CD4-positive, alpha-beta T cell (primary cell): ENCODE measurements around the gene MPZL2. TPM values are rescaled to one million over a fixed set of nuclear protein-coding genes. Genes with fewer than 3 reads are reported as not detected.

Source experiments
- ATAC-seq: fragments of 200-7000 bp; cut with Tn5 transposase; one replicate; pipeline ENCODE4 v1.10.0; 2022; ENCODE audit warnings: mild to moderate bottlenecking; ENCODE audit not compliant: poor library complexity
- CTCF ChIA-PET: fragments of 350-600 bp; sonication (Branson Sonifier 250); formaldehyde crosslinking; loops from one replicate; lab custom pipeline; 2021; ENCODE audit warnings: antibody characterized with exemption, inconsistent platforms; lab: Charles Lee
- POLR2A ChIA-PET: fragments of 350-600 bp; sonication (Branson Sonifier 250); formaldehyde crosslinking; loops from one replicate; lab custom pipeline; 2021; ENCODE audit warnings: antibody characterized with exemption, inconsistent platforms; lab: Charles Lee
- DNase-seq, 14 experiments: peaks; one replicate each; pipeline ENCODE4 v3.0.0-alpha.2; 2013 to 2020; ENCODE audit warnings: mixed read lengths in 2 of 14
- H3K27ac ChIP-seq, 2 donors: one replicate each; pipeline versions ENCODE4 v1.5.1 to v1.7.0; 2013; ENCODE audit warnings: low read length in 2 of 2, low read depth in 1 of 2, mild to moderate bottlenecking in 1 of 2
- H3K27me3 ChIP-seq, 2 experiments: 1 replicate in 1 of 2; 2 replicates in 1 of 2; pipeline versions ENCODE4 v1.6.1 to v1.7.0; 2013; ENCODE audit warnings: low read length in 2 of 2, control low read depth in 1 of 2, mild to moderate bottlenecking in 1 of 2, moderate library complexity in 1 of 2; ENCODE audit not compliant: insufficient read depth in 2 of 2, control insufficient read depth in 1 of 2
- H3K36me3 ChIP-seq: one replicate; pipeline ENCODE4 v1.6.1; 2013; ENCODE audit warnings: low read length, control low read depth; ENCODE audit not compliant: insufficient read depth
- H3K4me1 ChIP-seq: one replicate; pipeline ENCODE4 v1.6.1; 2013; ENCODE audit warnings: low read length, control low read depth; ENCODE audit not compliant: insufficient read depth
- H3K4me3 ChIP-seq: one replicate; pipeline ENCODE4 v1.5.1; 2013; ENCODE audit warnings: mild to moderate bottlenecking, low read length, moderate library complexity
- H3K9me3 ChIP-seq, 2 experiments: 1 replicate in 1 of 2; 2 replicates in 1 of 2; pipeline versions ENCODE4 v1.6.1 to v1.7.0; 2013; ENCODE audit warnings: low read length in 2 of 2, mild to moderate bottlenecking in 2 of 2, control low read depth in 1 of 2, moderate library complexity in 1 of 2; ENCODE audit not compliant: control insufficient read depth in 1 of 2, insufficient read depth in 1 of 2
- H3K27ac Mint-ChIP-seq: one replicate; pipeline ENCODE4 v1.8.0; 2020; ENCODE audit warnings: mixed read lengths
- H3K27me3 Mint-ChIP-seq: one replicate; pipeline ENCODE4 v1.8.0; 2021; ENCODE audit warnings: mixed read lengths
- H3K36me3 Mint-ChIP-seq: one replicate; pipeline ENCODE4 v1.8.0; 2021; ENCODE audit warnings: low read depth, mixed read lengths
- H3K4me1 Mint-ChIP-seq: one replicate; pipeline ENCODE4 v1.8.0; 2021; ENCODE audit warnings: low read depth, mixed read lengths
- H3K4me3 Mint-ChIP-seq: one replicate; pipeline ENCODE4 v1.8.0; 2020; ENCODE audit warnings: mild to moderate bottlenecking, mixed read lengths
- H3K9me3 Mint-ChIP-seq: one replicate; pipeline ENCODE4 v1.8.0; 2020; ENCODE audit warnings: mixed read lengths
- intact Hi-C, 2 experiments: fragments of 100-400 bp; cut with DNase I in 1 of 2; cut with micrococcal nuclease in 1 of 2; formaldehyde crosslinking; loops; one replicate each; pipeline versions ENCODE4 v1.15.1 to v1.9.0; 2023 to 2025; cut with DNase I, micrococcal nuclease
- total RNA-seq, 174 experiments: library from RNA in 2 of 174; stranded (reverse) in 2 of 174; gene quantifications; one replicate each; pipeline ENCODE4 v1.2.3 and lab custom pipeline; 2021 to 2026
- TF ChIP-seq, protein P1 (sequence below): fragments of 200-600 bp; IDR thresholded peaks from one replicate; pipeline ENCODE4 v1.8.0; 2022; ENCODE audit warnings: antibody characterized with exemption, mild to moderate bottlenecking

Gene MPZL2
- total RNA-seq, 2 experiments from 2014 or later = 0.95 to 1.8 TPM

DNA sequence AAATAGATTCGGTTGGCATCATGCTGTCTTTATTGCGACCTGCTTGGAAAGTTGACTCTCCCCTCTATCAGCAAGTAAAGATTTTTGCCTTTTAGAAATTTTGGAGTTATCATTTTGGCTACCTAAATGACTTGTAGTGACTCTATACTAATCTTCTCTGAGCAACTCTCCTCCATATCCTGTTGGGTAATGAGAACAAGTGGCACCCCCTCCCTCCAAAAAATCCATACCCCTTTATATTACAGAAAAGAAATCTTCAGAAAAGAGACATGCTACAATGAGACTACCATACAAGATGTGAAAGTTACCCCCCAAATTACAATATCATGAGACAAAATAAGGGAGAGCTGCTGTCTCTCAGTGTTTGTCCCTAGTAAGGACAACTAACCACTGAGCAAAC, 40.5 kb downstream of the MPZL2 start:
- POLR2A ChIA-PET = interaction anchor here (1.2 to 4.2 kb wide), 17 partner anchors 9 to 212 kb away, joined by 3 to 78 read pairs (median 9); partner anchors contain the start of genes CD3D, CD3E, CD3G and KMT2A
- no peak for ATAC-seq

DNA sequence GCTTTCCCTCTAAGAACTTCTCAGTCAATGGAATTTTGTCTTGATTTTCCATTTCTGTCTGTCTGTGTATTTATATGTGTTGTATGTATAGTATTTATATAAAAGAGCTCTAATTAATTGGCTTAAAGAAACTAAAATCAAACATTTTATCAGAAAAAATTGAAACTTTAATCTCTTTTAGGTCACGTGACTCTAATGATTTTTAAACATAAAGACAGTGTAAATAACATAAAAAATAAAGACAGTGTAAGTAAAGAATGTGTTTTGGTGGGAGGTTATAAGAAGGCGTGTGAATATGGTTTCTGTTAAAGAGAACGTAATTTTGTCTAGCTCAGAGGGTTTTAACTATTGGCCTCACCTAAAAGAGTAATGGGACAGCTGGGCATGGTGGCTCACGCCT, 41.7 kb downstream of the MPZL2 start:
- Mint-ChIP-seq H3K9me3 (no peaks in the 10 kb centered on the region), H3K36me3 (peaks cover 8% of the 10 kb centered on the region), H3K4me1 (peaks cover 82% of the 10 kb centered on the region), H3K27me3 (no peaks in the 10 kb centered on the region), H3K27ac (no peak overlapping the region), H3K4me3 (peak overlapping the region; percentile 81)
- POLR2A ChIA-PET = interaction anchor here (1.2 to 1.6 kb wide), 2 partner anchors 17 to 25 kb away, joined by 3 to 5 read pairs; no protein-coding TSS in a partner anchor
- intact Hi-C loops = loop anchor here in 1 of 2 experiments (5.0 kb wide), 1 partner anchor 35 kb away; no protein-coding TSS in a partner anchor
- Histone ChIP-seq H3K4me3 (peak overlapping the region; percentile 54), H3K4me1 (peaks cover 78% of the 10 kb centered on the region), H3K9me3 (no peaks in the 10 kb centered on the region), H3K27ac (peak overlapping the region; percentile 20 to 84), H3K27me3 (no peaks in the 10 kb centered on the region), H3K36me3 (peaks cover 11% of the 10 kb centered on the region)
- TF ChIP-seq, protein P1, sequence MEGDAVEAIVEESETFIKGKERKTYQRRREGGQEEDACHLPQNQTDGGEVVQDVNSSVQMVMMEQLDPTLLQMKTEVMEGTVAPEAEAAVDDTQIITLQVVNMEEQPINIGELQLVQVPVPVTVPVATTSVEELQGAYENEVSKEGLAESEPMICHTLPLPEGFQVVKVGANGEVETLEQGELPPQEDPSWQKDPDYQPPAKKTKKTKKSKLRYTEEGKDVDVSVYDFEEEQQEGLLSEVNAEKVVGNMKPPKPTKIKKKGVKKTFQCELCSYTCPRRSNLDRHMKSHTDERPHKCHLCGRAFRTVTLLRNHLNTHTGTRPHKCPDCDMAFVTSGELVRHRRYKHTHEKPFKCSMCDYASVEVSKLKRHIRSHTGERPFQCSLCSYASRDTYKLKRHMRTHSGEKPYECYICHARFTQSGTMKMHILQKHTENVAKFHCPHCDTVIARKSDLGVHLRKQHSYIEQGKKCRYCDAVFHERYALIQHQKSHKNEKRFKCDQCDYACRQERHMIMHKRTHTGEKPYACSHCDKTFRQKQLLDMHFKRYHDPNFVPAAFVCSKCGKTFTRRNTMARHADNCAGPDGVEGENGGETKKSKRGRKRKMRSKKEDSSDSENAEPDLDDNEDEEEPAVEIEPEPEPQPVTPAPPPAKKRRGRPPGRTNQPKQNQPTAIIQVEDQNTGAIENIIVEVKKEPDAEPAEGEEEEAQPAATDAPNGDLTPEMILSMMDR = no peak
- CTCF ChIA-PET = interaction anchor here (0.8 to 5.1 kb wide), 3 partner anchors 12 to 24 kb away, joined by 4 to 24 read pairs (median 6); no protein-coding TSS in a partner anchor
- ATAC-seq (no peak), DNase-seq (no peak)

More for the DNA sequence above, 40.5 kb downstream of the MPZL2 start:
- Histone ChIP-seq H3K4me1 (peaks cover 73% of the 10 kb centered on the region), H3K27ac (peak overlapping the region; percentile 54 to 84), H3K36me3 (peaks cover 11% of the 10 kb centered on the region), H3K9me3 (no peaks in the 10 kb centered on the region), H3K4me3 (peak overlapping the region; percentile 54), H3K27me3 (no peaks in the 10 kb centered on the region)
- no peak overlapping the region for H3K27ac Mint-ChIP-seq
- H3K36me3 Mint-ChIP-seq = peaks cover 12% of the 10 kb centered on the region
- H3K4me1 Mint-ChIP-seq = peaks cover 70% of the 10 kb centered on the region
- TF ChIP-seq, protein P1 = no peak
- no peaks in the 10 kb centered on the region for H3K9me3 Mint-ChIP-seq
- peak overlapping the region; percentile 95 for H3K4me3 Mint-ChIP-seq
- CTCF ChIA-PET = interaction anchor here (5.1 kb wide), 1 partner anchor 25 kb away, joined by 24 read pairs; no protein-coding TSS in a partner anchor
- peak in 3 of 14 experiments; percentile 27 to 58 (median 28) for DNase-seq
- intact Hi-C loops = loop anchor here in 1 of 2 experiments (5.0 kb wide), 1 partner anchor 34 kb away; no protein-coding TSS in a partner anchor
- no peaks in the 10 kb centered on the region for H3K27me3 Mint-ChIP-seq

DNA sequence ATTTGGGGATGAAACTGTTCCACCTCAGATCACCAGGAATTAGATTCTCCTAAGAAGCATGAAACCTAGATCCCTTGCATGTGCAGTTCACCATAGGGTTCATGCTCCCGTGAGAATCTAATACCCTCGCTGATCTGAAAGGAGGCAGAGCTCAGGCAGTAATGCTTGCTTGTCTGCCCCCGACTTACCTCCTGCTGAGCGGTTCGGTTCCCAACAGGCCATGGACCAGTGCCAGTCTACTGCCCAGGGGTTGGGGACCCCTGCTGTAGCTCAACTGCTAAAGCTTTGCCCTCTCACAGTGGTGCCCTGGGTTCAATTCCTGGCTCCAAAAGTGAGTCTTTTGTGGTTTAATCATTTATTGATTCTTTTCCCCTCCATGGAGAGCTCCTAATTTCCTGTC, 42.7 kb downstream of the MPZL2 start:
- peaks cover 92% of the 10 kb centered on the region for H3K4me1 Mint-ChIP-seq
- POLR2A ChIA-PET = interaction anchor here (0.7 to 1.6 kb wide), 6 partner anchors 9 to 181 kb away, joined by 3 to 5 read pairs (median 3); partner anchors contain the start of gene MPZL3
- TF ChIP-seq, protein P1 = no peak
- Histone ChIP-seq H3K27me3 (no peaks in the 10 kb centered on the region), H3K4me1 (peaks cover 78% of the 10 kb centered on the region), H3K4me3 (no peak overlapping the region), H3K27ac (peak overlapping the region in 1 of 2 donors; percentile 35), H3K9me3 (no peaks in the 10 kb centered on the region), H3K36me3 (peaks cover 6% of the 10 kb centered on the region)
- DNase-seq (no peak), ATAC-seq (no peak)
- no peaks in the 10 kb centered on the region for H3K27me3 Mint-ChIP-seq
- CTCF ChIA-PET = interaction anchor here (0.8 to 5.1 kb wide), 3 partner anchors 11 to 25 kb away, joined by 4 to 24 read pairs (median 6); no protein-coding TSS in a partner anchor
- no peak overlapping the region for H3K27ac Mint-ChIP-seq
- peak overlapping the region; percentile 12 for H3K4me3 Mint-ChIP-seq
- peaks cover 15% of the 10 kb centered on the region for H3K36me3 Mint-ChIP-seq
- intact Hi-C loops = loop anchor here in 1 of 2 experiments (2.0 to 5.0 kb wide), 2 partner anchors 19 to 36 kb away; no protein-coding TSS in a partner anchor
- H3K9me3 Mint-ChIP-seq = no peaks in the 10 kb centered on the region
